IMR-90 (cell line): ENCODE data around the gene MAPK13. TPM values are rescaled to one million over a fixed set of nuclear protein-coding genes. Genes with fewer than 3 reads are reported as not detected.

Experiments used
- ATAC-seq: fragments of 200-7000 bp; cut with Tn5 transposase; 2 replicates; pipeline ENCODE4 v1.9.1; 2020; ENCODE audit warnings: low read depth, mild to moderate bottlenecking, moderate library complexity
- BruUV-seq: library from RNA; stranded (reverse); fragments of 400-500 nt; replicated peaks from 2 replicates; lab custom pipeline; 2021; lab: Mats Ljungman, UMichigan
- CTCF ChIA-PET: fragments of 300-600 bp; formaldehyde crosslinking; extraction: SDS; loops from one replicate; lab custom pipeline; 2021; ENCODE audit warnings: antibody characterized with exemption; lab: Yijun Ruan, JAX
- POLR2A ChIA-PET: fragments of 300-600 bp; sonication (Branson Sonifier 250); formaldehyde crosslinking; loops from one replicate; lab custom pipeline; 2022; ENCODE audit warnings: antibody characterized with exemption; ENCODE audit not compliant: unreplicated experiment; lab: Charles Lee
- DNase-seq: peaks from one replicate; pipeline ENCODE4 v3.0.0; 2013
- H2AFZ ChIP-seq: replicated peaks from 2 replicates; pipeline ENCODE3; 2013; ENCODE audit warnings: low read length, mild to moderate bottlenecking; ENCODE audit not compliant: poor library complexity
- H2AK5ac ChIP-seq: 2 replicates; pipeline ENCODE4 v1.6.1; 2013; ENCODE audit warnings: low read depth, low read length, inconsistent platforms
- H2AK9ac ChIP-seq: replicated peaks from 2 replicates; pipeline ENCODE3; 2013; ENCODE audit warnings: mild to moderate bottlenecking, low read depth, low read length, moderate library complexity; ENCODE audit not compliant: poor library complexity
- H2BK120ac ChIP-seq: 2 replicates; pipeline ENCODE4 v1.6.1; 2013; ENCODE audit warnings: low read depth, low read length, inconsistent platforms
- H2BK15ac ChIP-seq: 3 replicates; pipeline ENCODE4 v1.6.1; 2013; ENCODE audit warnings: low read depth, low read length, inconsistent platforms
- H2BK20ac ChIP-seq: 2 replicates; pipeline ENCODE4 v1.6.1; 2013; ENCODE audit warnings: low read depth, mild to moderate bottlenecking, inconsistent platforms, low read length, moderate library complexity
- H2BK5ac ChIP-seq: 2 replicates; pipeline ENCODE4 v1.6.1; 2013; ENCODE audit warnings: mild to moderate bottlenecking, low read depth, low read length, inconsistent platforms; ENCODE audit not compliant: poor library complexity, severe bottlenecking
- H3K14ac ChIP-seq: replicated peaks from 2 replicates; pipeline ENCODE4 v1.6.1; 2013; ENCODE audit warnings: low read depth, low read length, inconsistent platforms
- H3K18ac ChIP-seq: 2 replicates; pipeline ENCODE4 v1.6.1; 2013; ENCODE audit warnings: low read depth, low read length, control low read depth
- H3K23ac ChIP-seq: 2 replicates; pipeline ENCODE4 v1.6.1; 2013; ENCODE audit warnings: low read depth, low read length, inconsistent platforms
- H3K27ac ChIP-seq: 2 replicates; pipeline ENCODE4 v1.5.1; 2013; ENCODE audit warnings: mild to moderate bottlenecking, control low read depth, low read length; ENCODE audit not compliant: insufficient read depth
- H3K27me3 ChIP-seq: 2 replicates; pipeline ENCODE4 v1.6.1; 2013; ENCODE audit warnings: low read length; ENCODE audit not compliant: control insufficient read depth, insufficient read depth
- H3K36me3 ChIP-seq: 2 replicates; pipeline ENCODE4 v1.6.1; 2013; ENCODE audit warnings: low read length, mixed read lengths; ENCODE audit not compliant: control insufficient read depth, insufficient read depth
- H3K4ac ChIP-seq: 2 replicates; pipeline ENCODE4 v1.6.1; 2013; ENCODE audit warnings: low read depth, low read length, inconsistent platforms
- H3K4me1 ChIP-seq: 2 replicates; pipeline ENCODE4 v1.6.1; 2013; ENCODE audit warnings: low read length, mixed read lengths; ENCODE audit not compliant: control insufficient read depth, insufficient read depth
- H3K4me2 ChIP-seq: 2 replicates; pipeline ENCODE4 v1.6.1; 2013; ENCODE audit warnings: low read depth, mild to moderate bottlenecking, control low read depth, low read length, moderate library complexity
- H3K4me3 ChIP-seq: 2 replicates; pipeline ENCODE4 v1.5.1; 2013; ENCODE audit warnings: low read depth, mild to moderate bottlenecking, control low read depth, low read length, moderate library complexity; ENCODE audit not compliant: insufficient read depth
- H3K56ac ChIP-seq: 2 replicates; pipeline ENCODE4 v1.6.1; 2013; ENCODE audit warnings: low read length, inconsistent platforms; ENCODE audit not compliant: insufficient read depth; ENCODE audit errors: extremely low read depth
- H3K79me1 ChIP-seq, 2 experiments: 2 replicates each; pipeline ENCODE4 v1.6.1; 2013; ENCODE audit warnings: low read length in 2 of 2, inconsistent platforms in 1 of 2, low read depth in 1 of 2
- H3K9ac ChIP-seq: 2 replicates; pipeline ENCODE4 v1.6.1; 2013; ENCODE audit warnings: low read depth, low read length, control low read depth
- H3K9me1 ChIP-seq: 2 replicates; pipeline ENCODE4 v1.6.1; 2013; ENCODE audit warnings: low read length, inconsistent platforms; ENCODE audit not compliant: insufficient read depth
- H3K9me3 ChIP-seq: 2 replicates; pipeline ENCODE4 v1.6.1; 2013; ENCODE audit warnings: low read length; ENCODE audit not compliant: control insufficient read depth, insufficient read depth
- H4K20me1 ChIP-seq: 2 replicates; pipeline ENCODE4 v1.6.1; 2013; ENCODE audit warnings: low read length, inconsistent platforms; ENCODE audit not compliant: insufficient read depth
- H4K5ac ChIP-seq: 2 replicates; pipeline ENCODE4 v1.6.1; 2013; ENCODE audit warnings: mild to moderate bottlenecking, low read depth, low read length, control low read depth
- H4K8ac ChIP-seq, 2 experiments: 2 replicates each; pipeline ENCODE4 v1.6.1; 2013; ENCODE audit warnings: low read depth in 2 of 2, low read length in 2 of 2, control low read depth in 1 of 2, inconsistent platforms in 1 of 2
- H4K91ac ChIP-seq: 2 replicates; pipeline ENCODE4 v1.6.1; 2013; ENCODE audit warnings: low read depth, low read length, inconsistent platforms; ENCODE audit not compliant: insufficient read depth
- BHLHE40 ChIP-seq: fragments of 150-350 bp; IDR thresholded peaks from 2 replicates; pipeline ENCODE4 v1.6.1; 2016; ENCODE audit warnings: mild to moderate bottlenecking, low read depth, low read length
- CHD1 ChIP-seq: IDR thresholded peaks from 2 replicates; pipeline ENCODE4 v1.6.1; 2012; ENCODE audit warnings: low read depth, low read length, improper control_type of control experiment
- FOS ChIP-seq: fragments of 150-350 bp; IDR thresholded peaks from 2 replicates; pipeline ENCODE4 v1.6.1; 2016; ENCODE audit warnings: low read depth, low read length
- NFE2L2 ChIP-seq: fragments of 150-350 bp; IDR thresholded peaks from 2 replicates; pipeline ENCODE4 v1.6.1; 2016; ENCODE audit warnings: low read depth, mild to moderate bottlenecking, low read length
- RAD21 ChIP-seq: IDR thresholded peaks from 2 replicates; pipeline ENCODE4 v1.6.1; 2012; ENCODE audit warnings: low read length, improper control_type of control experiment
- RCOR1 ChIP-seq: IDR thresholded peaks from 2 replicates; pipeline ENCODE4 v1.6.1; 2012; ENCODE audit warnings: mild to moderate bottlenecking, low read length, improper control_type of control experiment; ENCODE audit not compliant: insufficient replicate concordance
- RFX5 ChIP-seq: IDR thresholded peaks from 2 replicates; pipeline ENCODE4 v1.8.0; 2012; ENCODE audit warnings: low read depth, mild to moderate bottlenecking, low read length, moderate library complexity
- USF2 ChIP-seq: fragments of 150-350 bp; IDR thresholded peaks from 2 replicates; pipeline ENCODE4 v1.6.1; 2017; ENCODE audit warnings: mild to moderate bottlenecking, antibody characterized with exemption, low read length, low read depth
- WGBS, 2 experiments: methylation state at CpG; one replicate each; pipeline versions ENCODE4 v1.1.5 to v1.1.7; 2013; ENCODE audit warnings: missing lambda C conversion rate in 2 of 2; ENCODE audit not compliant: insufficient read length in 1 of 2; ENCODE audit errors: extremely low coverage in 2 of 2; 5-methylcytosine and 5-hydroxymethylcytosine counted together
- dilution Hi-C: fragments of 300-500 bp; cut with HindIII; formaldehyde crosslinking; loops from one replicate; pipeline ENCODE4 v1.14.3; 2018; ENCODE audit warnings: low sequenced_read_pairs; ENCODE audit not compliant: unreplicated experiment
- in situ Hi-C: fragments of 300-500 bp; cut with MboI; formaldehyde crosslinking; loops from 3 replicates; pipeline ENCODE4 v1.14.3; 2019; ENCODE audit warnings: low sequenced_read_pairs, inconsistent platforms, mixed read lengths
- intact Hi-C: fragments of 100-400 bp; cut with micrococcal nuclease; formaldehyde crosslinking; loops from 2 replicates; pipeline ENCODE4 v1.10.0; 2022
- polyA plus RNA-seq, 3 experiments: library from polyadenylated mRNA; depleted of rRNA; stranded (reverse); fragments of >200 nt; gene quantifications; 2 replicates each; pipeline ENCODE4 v1.2.3, GENCODE V29; 2012; ENCODE audit warnings: low replicate concordance in 1 of 3
- total RNA-seq: library from RNA; depleted of rRNA; stranded (reverse); fragments of >200 nt; gene quantifications from 2 replicates; pipeline ENCODE4 v1.2.3, GENCODE V29; 2012

MAPK13 gene
- total and polyA plus RNA-seq, 2 of the 4 experiments (the other 2 are of a cell fraction): 2.0 to 2.9 TPM

DNA sequence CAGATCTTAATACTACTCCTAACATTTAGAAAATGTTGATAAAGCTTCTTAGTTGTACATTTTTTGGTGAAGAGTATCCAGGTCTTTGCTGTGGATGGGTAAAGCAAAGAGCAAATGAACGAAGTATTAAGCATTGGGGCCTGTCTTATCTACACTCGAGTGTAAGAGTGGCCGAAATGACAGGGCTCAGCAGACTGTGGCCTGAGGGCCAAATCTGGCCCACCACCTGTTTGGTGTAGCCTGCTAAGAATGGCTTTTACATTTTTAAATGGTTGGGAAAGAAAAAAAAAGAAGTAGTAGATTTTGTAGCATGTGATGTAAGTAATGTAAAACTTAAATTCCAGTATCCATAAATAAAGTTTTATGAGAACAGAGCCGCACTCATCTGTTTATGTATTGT, 19.4 kb upstream of the MAPK13 start:
- no peak overlapping the region for H2BK5ac ChIP-seq
- no peak overlapping the region for H3K4me3 ChIP-seq
- ChIA-PET POLR2A (no interaction called here), CTCF (no interaction called here)
- peaks cover 3% of the 10 kb centered on the region; the same call in 1 of the 2 replicates for H3K9me1 ChIP-seq
- no peak overlapping the region for H3K27ac ChIP-seq
- H3K9me3 ChIP-seq: no peaks in the 10 kb centered on the region
- no peak overlapping the region for H2AK9ac ChIP-seq
- intact Hi-C loops: no loop called here
- peaks cover 0 to 8% of the 10 kb centered on the region in 2 experiments; a peak in 2 of 4 replicates for H3K79me1 ChIP-seq
- no peak overlapping the region for H2BK20ac ChIP-seq
- no peak overlapping the region for H3K23ac ChIP-seq
- H4K20me1 ChIP-seq: no peaks in the 10 kb centered on the region
- no peaks in the 10 kb centered on the region for H3K27me3 ChIP-seq
- ATAC-seq: no peak
- H2AK5ac ChIP-seq: no peak overlapping the region
- no peak overlapping the region for H2BK120ac ChIP-seq
- DNase-seq: no peak
- in situ Hi-C loops: no loop called here
- TF ChIP-seq CHD1: no peak
- no peak for TF ChIP-seq BHLHE40
- TF ChIP-seq NFE2L2: no peak
- no peak for TF ChIP-seq USF2
- no peak for TF ChIP-seq RFX5
- TF ChIP-seq RCOR1: no peak
- TF ChIP-seq RAD21: no peak
- no peak for TF ChIP-seq FOS
- no peak overlapping the region for H3K4ac ChIP-seq
- H4K8ac ChIP-seq: no peak overlapping the region
- H3K36me3 ChIP-seq: peaks cover 26% of the 10 kb centered on the region
- H3K18ac ChIP-seq: no peak overlapping the region
- no peaks in the 10 kb centered on the region for H3K4me1 ChIP-seq
- dilution Hi-C loops: no loop called here
- H3K4me2 ChIP-seq: no peak overlapping the region
- no TSS peak for BruUV-seq
- H4K91ac ChIP-seq: no peak overlapping the region
- H4K5ac ChIP-seq: no peak overlapping the region
- H2AFZ ChIP-seq: no peak overlapping the region
- H3K56ac ChIP-seq: no peak overlapping the region
- no peak overlapping the region for H3K9ac ChIP-seq
- H3K14ac ChIP-seq: no peak overlapping the region
- 97% methylated on average over 3 of the region's 4 CpGs; no CpG with 5 or more reads in 1 of the 2 experiments for WGBS, 2 experiments
- H2BK15ac ChIP-seq: no peak overlapping the region
